ENCODE results near the gene DYNC2LI1.

The DYNC2LI1 gene

GRCh38 chr2:43819491-43820163 lies 45.8 kb downstream of the DYNC2LI1 start:
- DNase-seq = no peak

DNA sequence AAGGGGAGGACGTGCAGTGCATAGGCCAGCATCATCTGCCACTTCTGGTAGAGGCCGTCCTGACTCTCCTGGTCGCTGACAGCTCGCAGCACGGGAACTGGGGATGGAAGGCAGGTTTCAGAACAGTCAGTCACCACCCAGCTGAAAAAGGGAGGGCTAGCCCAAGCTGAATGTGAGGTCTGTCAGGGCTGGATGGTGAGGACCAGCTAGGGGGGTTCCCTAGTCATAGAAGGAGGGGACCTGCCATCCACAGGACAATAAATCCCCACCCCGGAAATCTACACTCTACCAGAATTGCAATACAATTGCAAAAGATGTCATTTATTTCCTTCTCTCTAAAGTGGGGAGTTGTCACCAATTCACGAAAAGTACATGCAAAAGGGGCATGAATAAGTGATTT lies 49.0 kb downstream of the DYNC2LI1 start:
- DNase-seq = no peak

DNA sequence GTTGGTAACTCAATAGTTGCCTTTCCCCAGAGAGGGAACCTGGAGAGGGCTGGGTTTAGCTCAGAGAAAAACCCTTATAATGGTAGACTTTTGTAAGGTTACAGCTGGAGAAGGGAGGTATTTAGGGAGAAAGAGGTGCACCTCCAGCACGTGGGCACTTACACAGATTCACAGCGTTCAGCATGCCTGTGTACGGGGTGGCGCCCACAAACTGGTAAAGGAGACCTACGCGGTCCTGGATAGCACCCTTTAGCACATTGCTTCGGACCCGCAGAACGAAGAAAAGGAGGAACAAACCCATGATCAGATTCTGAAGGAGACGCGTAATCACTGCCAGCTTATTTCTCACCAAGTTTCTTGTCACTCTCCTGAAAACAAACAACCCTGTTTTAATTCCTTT lies 49.9 kb downstream of the DYNC2LI1 start:
- no peak for DNase-seq

DNA sequence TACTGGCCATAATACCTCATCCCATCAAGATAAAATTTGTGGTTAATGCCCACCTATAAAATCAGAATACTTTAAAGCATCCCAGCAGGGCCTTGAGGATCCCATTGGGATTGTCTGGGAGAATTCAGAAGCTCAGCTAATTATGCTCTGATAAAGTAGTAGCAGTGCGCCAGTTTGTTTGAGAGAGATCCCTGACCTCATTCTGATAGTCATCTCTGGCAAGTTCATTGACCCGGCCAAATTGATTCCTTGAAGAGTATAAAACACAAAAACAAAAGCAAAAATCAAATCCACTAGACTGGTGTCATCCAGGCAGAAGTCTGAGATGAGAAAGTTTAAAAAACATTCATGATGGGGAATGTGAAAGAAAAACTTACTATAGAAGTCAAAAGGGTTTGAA lies 50.7 kb downstream of the DYNC2LI1 start:
- DNase-seq = no peak

DNA sequence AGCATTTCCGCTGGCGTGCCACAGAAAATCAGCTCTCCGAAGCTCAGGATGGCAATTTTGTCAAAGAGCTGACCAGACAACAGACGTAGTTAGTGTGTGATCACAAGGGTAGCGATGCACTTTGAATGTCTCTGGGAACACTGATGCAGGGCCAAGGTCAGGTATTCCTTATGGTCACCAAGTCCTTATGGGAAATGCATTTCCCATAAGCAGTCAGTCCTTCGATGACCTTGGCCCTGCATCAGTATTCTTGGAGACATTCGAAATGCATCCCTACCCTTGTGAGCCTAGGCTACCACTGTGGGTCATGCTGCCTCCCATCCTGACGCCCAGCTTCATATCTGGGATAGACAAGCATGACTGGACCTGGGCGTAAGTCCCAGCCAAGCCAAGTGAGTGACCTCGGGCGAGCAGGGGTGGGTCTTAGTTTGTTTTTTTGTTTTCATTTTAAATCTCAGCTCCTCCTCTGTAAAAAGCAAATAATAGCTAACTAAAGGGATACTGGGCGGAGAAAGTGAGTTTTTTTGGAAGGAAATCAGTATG lies 51.2 kb downstream of the DYNC2LI1 start:
- no peak for DNase-seq

GRCh38 chr2:43825841-43826240 lies 52.0 kb downstream of the DYNC2LI1 start:
- no peak for DNase-seq

DNA sequence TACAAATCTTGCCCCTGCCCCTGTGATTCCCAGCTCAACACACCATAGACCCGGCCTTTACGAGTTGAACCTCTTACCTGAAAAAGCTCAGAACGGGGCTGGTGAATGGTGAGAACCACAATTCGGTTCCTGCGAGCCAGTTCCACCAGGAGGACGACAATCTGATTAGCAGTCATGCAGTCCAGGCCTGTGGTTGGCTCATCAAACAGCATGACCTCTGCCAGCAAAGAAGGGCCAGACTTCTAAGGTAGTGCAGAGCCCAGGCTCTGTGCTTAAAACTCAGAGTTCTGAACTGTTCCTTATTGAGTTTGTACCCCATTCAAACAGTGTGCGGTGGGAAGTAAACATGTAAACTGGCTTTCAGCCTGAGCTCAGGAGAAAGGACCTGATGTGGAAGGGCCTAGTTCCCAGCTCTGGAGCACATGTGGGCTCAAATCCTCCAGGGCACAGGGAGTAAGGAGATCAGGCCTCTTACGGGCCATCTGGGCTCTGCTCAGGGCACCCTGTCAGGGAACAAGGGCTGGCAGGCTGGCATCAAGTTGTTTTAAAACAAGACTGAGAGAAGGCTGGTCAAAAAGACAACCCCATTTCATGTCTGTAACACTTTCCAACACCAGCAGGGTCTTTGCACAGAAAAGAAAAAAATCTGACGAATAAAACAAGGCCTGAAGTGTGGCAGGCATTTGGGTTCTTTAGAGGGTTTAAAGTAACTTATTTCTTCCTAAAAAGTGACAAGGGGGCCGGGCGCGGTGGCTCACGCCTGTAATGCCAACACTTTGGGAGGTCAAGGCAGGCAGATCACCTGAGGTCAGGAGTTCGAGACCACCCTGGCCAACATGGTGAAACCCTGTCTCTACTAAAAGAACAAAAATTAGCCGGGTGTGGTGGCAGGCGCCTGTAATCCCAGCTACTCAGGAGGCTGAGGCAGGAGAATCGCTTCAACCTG lies 52.7 kb downstream of the DYNC2LI1 start:
- DNase-seq = no peak

DNA sequence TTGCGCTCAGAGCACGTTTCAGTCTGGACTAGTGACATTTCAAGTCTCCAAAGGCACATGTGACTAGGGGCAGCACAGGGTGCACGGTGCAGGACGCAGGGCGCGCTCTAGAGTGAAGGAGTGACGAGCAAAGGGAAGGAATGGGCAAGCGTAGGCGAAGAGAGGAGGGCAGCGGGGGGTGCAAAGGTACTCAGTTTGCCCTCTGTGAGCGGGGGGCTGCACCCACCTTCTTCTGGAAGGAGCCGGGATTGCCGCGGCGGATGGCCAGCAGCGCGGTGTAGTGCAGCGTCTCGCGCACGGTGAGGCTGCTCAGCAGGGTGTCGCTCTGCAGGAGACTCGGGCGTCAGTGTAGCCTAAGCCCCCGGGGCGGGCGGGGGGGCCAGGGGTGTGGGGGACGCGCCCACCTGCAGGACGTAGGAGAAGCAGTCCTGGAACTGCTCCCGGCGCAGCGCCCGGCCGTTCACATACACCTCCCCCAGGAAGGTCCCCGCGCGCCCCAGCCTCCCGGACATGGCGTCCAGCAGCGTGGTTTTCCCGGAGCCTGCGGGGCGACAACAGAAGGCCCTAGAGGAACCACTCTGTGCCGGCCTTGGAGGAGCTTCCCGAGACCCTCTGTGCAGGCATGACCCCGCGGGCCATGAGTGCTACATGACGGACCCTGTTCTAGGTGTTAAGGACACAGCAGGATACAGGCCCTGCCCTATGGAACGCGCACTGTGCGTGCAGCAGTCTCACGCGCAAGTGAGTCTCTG lies 57.9 kb downstream of the DYNC2LI1 start:
- DNase-seq = no peak

DNA sequence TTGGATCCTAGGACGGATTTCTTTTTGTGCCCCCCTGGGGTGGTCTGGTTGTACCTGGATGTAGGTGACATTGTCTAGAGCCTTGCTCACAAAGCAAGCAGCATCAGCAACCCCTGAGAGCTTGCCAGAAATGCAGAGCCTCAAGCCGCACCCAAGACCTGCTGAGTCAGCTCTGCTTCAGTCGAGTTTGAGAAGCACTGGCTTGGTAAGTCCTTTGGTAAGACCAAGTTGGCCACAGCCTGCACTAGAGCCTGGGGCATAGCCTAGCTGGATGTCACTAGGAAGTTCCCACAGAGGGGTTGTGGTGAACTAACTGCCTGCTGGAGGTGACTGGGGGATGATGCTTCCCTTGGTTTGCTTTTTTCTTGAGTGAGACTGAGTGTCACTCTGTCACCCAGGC lies 58.6 kb downstream of the DYNC2LI1 start:
- no peak for DNase-seq

DNA sequence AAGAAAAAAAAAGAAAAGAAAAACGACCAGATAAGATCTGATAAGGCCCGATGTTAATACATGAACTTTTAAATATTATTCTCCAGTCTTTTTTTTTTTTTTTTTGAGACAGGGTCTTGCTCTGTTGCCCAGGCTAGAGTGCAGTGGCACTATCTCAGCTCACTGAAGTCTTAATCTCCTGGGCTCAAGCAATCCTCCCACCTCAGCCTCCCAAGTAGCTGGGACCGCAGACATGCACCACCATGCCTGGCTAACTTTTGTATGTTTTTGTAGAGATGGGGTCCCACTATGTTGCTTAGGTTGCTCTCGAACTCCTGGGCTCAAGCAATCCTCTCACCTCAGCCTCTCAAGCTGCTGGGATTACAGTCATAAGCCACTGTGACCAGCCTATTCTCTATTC lies 63.2 kb downstream of the DYNC2LI1 start:
- DNase-seq = no peak

- no peak for DNase-seq
These were observed 64.2 kb downstream of the DYNC2LI1 start for GRCh38 chr2:43837831-43838559.

GRCh38 chr2:43838560-43839267 lies 64.9 kb downstream of the DYNC2LI1 start, which contains the start of the genes ABCG5 and ABCG8:
Gene ABCG5, minus strand, starts transcription at chr2:43838839. Its CDS starts 160 bp downstream, at chr2:43838679.
Gene ABCG8, plus strand, starts transcription at chr2:43838971. Its CDS starts 83 bp downstream, at chr2:43839054.
- no peak for DNase-seq

DNA sequence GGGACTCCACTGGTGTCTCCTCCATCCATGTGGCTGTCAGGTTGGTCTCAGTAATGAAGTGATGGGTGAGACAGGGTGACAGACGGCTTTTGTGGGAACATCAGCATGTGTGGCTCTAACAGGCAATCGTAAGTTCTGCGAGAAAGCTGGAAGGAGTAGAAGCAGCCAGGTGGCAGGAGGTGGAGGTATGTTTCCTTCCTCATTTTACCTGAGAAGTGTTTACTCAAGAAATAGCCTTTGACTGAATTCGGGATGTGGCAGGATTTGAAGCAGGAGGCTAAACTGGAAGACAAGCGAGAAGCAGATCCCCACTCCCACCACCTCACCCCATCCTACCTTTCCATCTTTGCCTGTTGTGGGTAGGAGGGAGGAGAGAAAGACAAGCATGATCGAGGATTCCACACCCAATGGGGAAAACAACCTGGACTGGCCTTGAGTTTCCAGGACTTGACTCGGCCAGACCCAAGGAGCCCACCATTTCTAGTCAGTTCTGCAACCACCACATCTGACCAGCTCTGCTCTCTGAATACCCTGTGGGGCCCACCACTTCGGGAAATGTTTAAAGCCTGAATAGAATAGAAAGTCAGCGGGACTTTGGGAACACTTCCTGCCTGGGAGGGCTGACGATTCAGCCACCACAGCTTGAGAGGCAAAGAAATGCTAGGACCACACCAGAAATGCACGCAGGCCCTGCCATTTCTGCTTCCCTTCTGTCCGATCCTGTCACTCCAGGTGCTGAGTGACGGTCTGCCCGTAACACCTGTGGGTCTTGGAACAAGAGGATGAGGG lies 66.1 kb downstream of the DYNC2LI1 start:
- no peak for DNase-seq

DNA sequence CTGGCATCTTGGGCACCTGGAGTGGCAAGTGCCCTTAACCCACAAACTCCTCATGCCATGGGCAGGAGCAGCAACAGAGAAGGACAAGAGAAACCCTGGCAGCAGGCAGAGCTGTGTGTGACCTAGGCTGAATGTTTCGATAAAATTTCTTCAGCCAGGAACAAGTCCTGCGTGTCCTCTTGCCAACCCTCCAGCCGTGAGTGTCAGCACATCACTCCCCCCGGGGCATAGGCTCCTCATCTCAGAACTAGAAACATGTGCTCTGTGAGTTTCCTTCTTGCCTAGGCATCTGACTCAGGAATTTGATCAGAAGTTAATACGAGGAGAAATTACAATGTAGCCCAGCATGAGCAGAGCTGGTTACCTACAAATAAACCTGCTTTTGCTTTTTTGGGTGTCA lies 67.1 kb downstream of the DYNC2LI1 start:
- no peak for DNase-seq

- DNase-seq = no peak
These were observed 68.4 kb downstream of the DYNC2LI1 start for GRCh38 chr2:43841949-43842865.

GRCh38 chr2:43842866-43843226 lies 69.0 kb downstream of the DYNC2LI1 start:
- DNase-seq = no peak

- DNase-seq = no peak
These were observed 71.3 kb downstream of the DYNC2LI1 start for GRCh38 chr2:43845181-43845580.

GRCh38 chr2:43846140-43846793 lies 72.4 kb downstream of the DYNC2LI1 start:
- no peak for DNase-seq

DNA sequence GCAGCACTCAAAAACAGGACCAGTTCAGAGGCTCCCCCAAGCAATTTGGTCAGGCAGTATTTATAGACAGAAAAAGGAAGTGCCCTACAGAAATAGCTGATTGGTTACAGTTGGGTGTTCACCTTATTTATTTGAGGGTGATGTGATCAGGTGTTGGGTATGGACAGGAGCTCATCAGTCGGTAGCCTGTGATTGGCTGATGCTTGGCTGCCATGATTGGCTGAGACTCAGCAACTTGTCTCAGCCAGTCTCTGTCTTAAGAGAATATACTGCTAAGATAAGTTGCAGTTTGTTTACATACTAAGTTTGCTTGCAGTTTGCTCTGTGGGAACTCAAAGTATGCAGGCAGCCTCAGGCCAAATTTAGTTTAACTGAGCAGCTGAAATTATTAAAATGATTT lies 74.4 kb downstream of the DYNC2LI1 start:
- no peak for DNase-seq

All from NCI-H187 (cell line).